Measurements from ENCODE around the gene ABAT.

DNA sequence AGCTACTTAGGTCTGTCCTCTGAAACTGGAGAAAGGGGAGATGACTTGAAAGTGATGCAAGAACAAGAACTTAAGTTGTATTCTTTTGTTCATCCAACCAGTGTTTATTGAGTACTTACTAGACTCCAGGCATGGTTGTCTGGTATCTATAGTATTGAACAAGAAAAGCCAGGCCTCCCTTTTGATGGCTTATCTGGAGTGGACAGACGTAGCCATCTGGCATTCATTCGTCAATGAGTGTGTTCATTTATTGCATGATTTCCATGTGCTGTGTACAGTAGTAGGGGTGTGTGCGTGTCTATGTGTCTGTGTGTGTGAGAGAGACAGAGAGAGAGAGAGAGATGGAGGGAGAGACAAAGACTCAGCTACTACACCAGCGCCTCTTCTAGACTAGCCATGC lies 9.2 kb downstream of the ABAT start:
- TF ChIP-seq EP300 (IDR thresholded peaks at IDR 0.05) (no peak), POLR2A (IDR thresholded peaks at IDR 0.05) (no peak)
- TF ChIP-seq, protein P1, sequence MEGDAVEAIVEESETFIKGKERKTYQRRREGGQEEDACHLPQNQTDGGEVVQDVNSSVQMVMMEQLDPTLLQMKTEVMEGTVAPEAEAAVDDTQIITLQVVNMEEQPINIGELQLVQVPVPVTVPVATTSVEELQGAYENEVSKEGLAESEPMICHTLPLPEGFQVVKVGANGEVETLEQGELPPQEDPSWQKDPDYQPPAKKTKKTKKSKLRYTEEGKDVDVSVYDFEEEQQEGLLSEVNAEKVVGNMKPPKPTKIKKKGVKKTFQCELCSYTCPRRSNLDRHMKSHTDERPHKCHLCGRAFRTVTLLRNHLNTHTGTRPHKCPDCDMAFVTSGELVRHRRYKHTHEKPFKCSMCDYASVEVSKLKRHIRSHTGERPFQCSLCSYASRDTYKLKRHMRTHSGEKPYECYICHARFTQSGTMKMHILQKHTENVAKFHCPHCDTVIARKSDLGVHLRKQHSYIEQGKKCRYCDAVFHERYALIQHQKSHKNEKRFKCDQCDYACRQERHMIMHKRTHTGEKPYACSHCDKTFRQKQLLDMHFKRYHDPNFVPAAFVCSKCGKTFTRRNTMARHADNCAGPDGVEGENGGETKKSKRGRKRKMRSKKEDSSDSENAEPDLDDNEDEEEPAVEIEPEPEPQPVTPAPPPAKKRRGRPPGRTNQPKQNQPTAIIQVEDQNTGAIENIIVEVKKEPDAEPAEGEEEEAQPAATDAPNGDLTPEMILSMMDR (IDR thresholded peaks at IDR 0.05), result no peak
